Measurements from ENCODE around the gene C10orf71. TPM values are rescaled to one million over a fixed set of nuclear protein-coding genes. Genes with fewer than 3 reads are reported as not detected.

C10orf71 gene
- polyA plus RNA-seq, 1 donor from 2014 or later = not detected

GRCh38 chr10:49292565-49293207 lies 6.3 kb upstream of the C10orf71 start:
- Histone ChIP-seq H3K27me3 (ENCODE audit: insufficient read depth, low read depth, low read length) (no peaks in the 10 kb centered on the region), H3K4me3 (ENCODE audit: low read length) (no peak overlapping the region), H2AFZ (ENCODE audit: low read depth, low read length) (no peak overlapping the region), H3K36me3 (ENCODE audit: insufficient read depth, low read length) (no peaks in the 10 kb centered on the region), H3K79me2 (replicated peaks; ENCODE audit: insufficient read depth, low read length) (no peaks in the 10 kb centered on the region), H3K9me2 (ENCODE audit: insufficient read depth, low read length) (no peaks in the 10 kb centered on the region), H4K20me1 (ENCODE audit: insufficient read depth) (no peaks in the 10 kb centered on the region), H3K27ac (ENCODE audit: low read length) (no peak overlapping the region), H3K9ac (ENCODE audit: low read length) (no peak overlapping the region), H3F3A (ENCODE audit: insufficient read depth, low read length, poor library complexity, severe bottlenecking) (no peaks in the 10 kb centered on the region), H3K9me3 (ENCODE audit: low read length) (no peaks in the 10 kb centered on the region), H3K4me2 (ENCODE audit: low read length) (no peak overlapping the region)
- TF ChIP-seq EZH2 (IDR thresholded peaks at IDR 0.05; ENCODE audit: borderline replicate concordance, insufficient read depth, low read length, poor library complexity, severe bottlenecking) = no peak
- TF ChIP-seq POLR2AphosphoS5 (IDR thresholded peaks at IDR 0.05) = no peak
- no peak for TF ChIP-seq TAF1 (IDR thresholded peaks at IDR 0.05; ENCODE audit: low read depth)
- no peak for TF ChIP-seq REST (IDR thresholded peaks at IDR 0.05; ENCODE audit: borderline replicate concordance)
- no peak for TF ChIP-seq RAD21 (conservative IDR thresholded peaks at IDR 0.05)

GRCh38 chr10:49293208-49293603 lies 5.8 kb upstream of the C10orf71 start:
- H3K9me3 ChIP-seq (ENCODE audit: low read length) = no peaks in the 10 kb centered on the region
- H3K79me2 ChIP-seq (replicated peaks; ENCODE audit: insufficient read depth, low read length) = no peaks in the 10 kb centered on the region
- no peaks in the 10 kb centered on the region for H3K9me2 ChIP-seq (ENCODE audit: insufficient read depth, low read length)
- H2AFZ ChIP-seq (ENCODE audit: low read depth, low read length) = no peak overlapping the region
- no peak overlapping the region for H3K4me2 ChIP-seq (ENCODE audit: low read length)
- no peaks in the 10 kb centered on the region for H3K27me3 ChIP-seq (ENCODE audit: insufficient read depth, low read depth, low read length)
- no peaks in the 10 kb centered on the region for H4K20me1 ChIP-seq (ENCODE audit: insufficient read depth)
- no peak overlapping the region for H3K4me3 ChIP-seq (ENCODE audit: low read length)
- no peak for TF ChIP-seq POLR2AphosphoS5 (IDR thresholded peaks at IDR 0.05)
- TF ChIP-seq EZH2 (IDR thresholded peaks at IDR 0.05; ENCODE audit: borderline replicate concordance, insufficient read depth, low read length, poor library complexity, severe bottlenecking) = no peak
- TF ChIP-seq SMC3 (conservative IDR thresholded peaks at IDR 0.05; ENCODE audit: poor library complexity) = no peak
- TF ChIP-seq MXI1 (conservative IDR thresholded peaks at IDR 0.05; ENCODE audit: poor library complexity, severe bottlenecking) = no peak
- no peak for TF ChIP-seq RAD21 (conservative IDR thresholded peaks at IDR 0.05)
- TF ChIP-seq TAF1 (IDR thresholded peaks at IDR 0.05; ENCODE audit: low read depth) = no peak
- TF ChIP-seq REST (IDR thresholded peaks at IDR 0.05; ENCODE audit: borderline replicate concordance) = no peak
- TF ChIP-seq EP300 (conservative IDR thresholded peaks at IDR 0.05; ENCODE audit: poor library complexity, severe bottlenecking) = no peak
- no peak for TF ChIP-seq CTCF (IDR thresholded peaks at IDR 0.05; ENCODE audit: poor library complexity, severe bottlenecking)
- no peak overlapping the region for H3K9ac ChIP-seq (ENCODE audit: low read length)
- no peaks in the 10 kb centered on the region for H3K36me3 ChIP-seq (ENCODE audit: insufficient read depth, low read length)
- no peaks in the 10 kb centered on the region for H3F3A ChIP-seq (ENCODE audit: insufficient read depth, low read length, poor library complexity, severe bottlenecking)
- no peak overlapping the region for H3K27ac ChIP-seq (ENCODE audit: low read length)

Measured in neural cell (in vitro differentiated cells).